Endothelial cell of umbilical vein (primary cell): ENCODE results near the gene TSEN34.

Source experiments
- CTCF ChIP-seq, 2 donors: IDR thresholded peaks; 1 replicate in 1 of 2; 2 replicates in 1 of 2; pipeline ENCODE4 v1.5.1; 2011; ENCODE audit warnings: low read length in 2 of 2, mild to moderate bottlenecking in 2 of 2, moderate library complexity in 2 of 2, control low read depth in 1 of 2, inconsistent platforms in 1 of 2, low read depth in 1 of 2; ENCODE audit not compliant: insufficient read depth in 1 of 2; ENCODE audit errors: extremely low read depth in 1 of 2
- EZH2 ChIP-seq: IDR thresholded peaks from 2 replicates; pipeline ENCODE4 v1.6.1; 2012; ENCODE audit warnings: borderline replicate concordance, low read depth, mild to moderate bottlenecking, moderate library complexity, low read length, inconsistent platforms; ENCODE audit not compliant: severe bottlenecking
- JUN ChIP-seq: IDR thresholded peaks from 2 replicates; pipeline ENCODE4 v1.6.1; 2011; ENCODE audit warnings: borderline replicate concordance, low read depth; ENCODE audit not compliant: insufficient read length, insufficient read depth
- POLR2A ChIP-seq: IDR thresholded peaks from 2 replicates; pipeline ENCODE4 v1.6.1; 2012; ENCODE audit warnings: low read depth, mild to moderate bottlenecking, control low read depth, low read length
- POLR2AphosphoS5 ChIP-seq: IDR thresholded peaks from 2 replicates; pipeline ENCODE4 v1.6.1; 2012; ENCODE audit warnings: low read depth, mild to moderate bottlenecking, control low read depth, low read length, moderate library complexity; ENCODE audit not compliant: insufficient read depth

GRCh38 chr19:54207983-54208783 is 17.1 kb downstream of the TSEN34 start:
- TF ChIP-seq CTCF (IDR thresholded peaks at IDR 0.05; ENCODE audit: extremely low read depth in 1 of 2, insufficient read depth in 1 of 2, low read depth in 1 of 2, low read length in 2 of 2), result no peak
- TF ChIP-seq JUN, result no peak
- TF ChIP-seq EZH2, result no peak
- TF ChIP-seq POLR2A, result peak; percentile 7
- TF ChIP-seq POLR2AphosphoS5, result peak; percentile 15
